HUES64 (cell line): ENCODE results near the gene GALP.
A peak's percentile ranks its signal among the peaks of the same experiment; 100 is the strongest.

ENCODE experiments used
- H3K27ac ChIP-seq: 2 replicates; pipeline ENCODE4 v1.7.0; 2013; ENCODE audit warnings: low read depth, low read length, inconsistent platforms
- H3K27me3 ChIP-seq: 2 replicates; pipeline ENCODE4 v1.6.1; 2013; ENCODE audit warnings: mild to moderate bottlenecking, low read length; ENCODE audit not compliant: insufficient read depth
- H3K36me3 ChIP-seq: 2 replicates; pipeline ENCODE4 v1.6.1; 2013; ENCODE audit warnings: mild to moderate bottlenecking, low read length; ENCODE audit not compliant: insufficient read depth
- H3K4me1 ChIP-seq: 2 replicates; pipeline ENCODE4 v1.6.1; 2013; ENCODE audit warnings: mild to moderate bottlenecking, low read length, moderate library complexity; ENCODE audit not compliant: insufficient read depth
- H3K4me3 ChIP-seq: 2 replicates; pipeline ENCODE4 v1.5.1; 2013; ENCODE audit warnings: mild to moderate bottlenecking, low read length, moderate library complexity
- H3K9ac ChIP-seq: 2 replicates; pipeline ENCODE4 v1.6.1; 2013; ENCODE audit warnings: mild to moderate bottlenecking, low read depth, low read length
- H3K9me3 ChIP-seq: 2 replicates; pipeline ENCODE4 v1.6.1; 2013; ENCODE audit warnings: low read depth, low read length; ENCODE audit not compliant: insufficient read depth
- WGBS: fragments of 150-250, 120-280 bp; methylation state at CpG from one replicate; pipeline ENCODE4 v1.1.7; 2013; ENCODE audit warnings: missing lambda C conversion rate; 5-methylcytosine and 5-hydroxymethylcytosine counted together

The GALP gene

GRCh38 chr19:56139847-56140582 is 35.8 kb upstream of the GALP start:
- H3K36me3 ChIP-seq, result no peaks in the 10 kb centered on the region
- no peaks in the 10 kb centered on the region for H3K9me3 ChIP-seq
- peak overlapping the region; percentile 59 for H3K4me3 ChIP-seq
- 50% methylated on average over 22 of the region's 22 CpGs for WGBS
- H3K27ac ChIP-seq, result peak overlapping the region; percentile 61; the same call in 1 of the 2 replicates
- H3K27me3 ChIP-seq, result no peaks in the 10 kb centered on the region
- H3K9ac ChIP-seq, result peak overlapping the region; percentile 32
- H3K4me1 ChIP-seq, result peaks cover 9% of the 10 kb centered on the region

GRCh38 chr19:56140583-56141416 is 35.0 kb upstream of the GALP start, which contains the start of gene ZNF444:
TSS of gene ZNF444 (plus strand) at chr19:56141287. CDS start at chr19:56146912, 5,625 bp downstream.
- H3K27me3 ChIP-seq, result no peaks in the 10 kb centered on the region
- peak within 1 kb of the TSS; percentile 46 for H3K9ac ChIP-seq
- H3K27ac ChIP-seq, result peak within 1 kb of the TSS; percentile 73
- H3K4me1 ChIP-seq, result peaks cover 9% of the 10 kb centered on the region
- no peaks in the 10 kb centered on the region for H3K9me3 ChIP-seq
- WGBS, result under 1% methylated on average over 56 of the region's 56 CpGs
- peak within 1 kb of the TSS; percentile 59 for H3K4me3 ChIP-seq
- H3K36me3 ChIP-seq, result no peaks in the 10 kb centered on the region

- peak overlapping the region; percentile 59 for H3K4me3 ChIP-seq
- no peaks in the 10 kb centered on the region for H3K27me3 ChIP-seq
- H3K4me1 ChIP-seq, result peaks cover 3% of the 10 kb centered on the region; the same call in 1 of the 2 replicates
- H3K27ac ChIP-seq, result peak overlapping the region; percentile 17; the same call in 1 of the 2 replicates
- H3K9me3 ChIP-seq, result no peaks in the 10 kb centered on the region
- no peaks in the 10 kb centered on the region; the same call in 1 of the 2 replicates for H3K36me3 ChIP-seq
- peak overlapping the region; percentile 46 for H3K9ac ChIP-seq
- WGBS, result 9% methylated on average over 18 of the region's 26 CpGs
These were observed 34.3 kb upstream of the GALP start for GRCh38 chr19:56141417-56141993.

- Histone ChIP-seq H3K36me3 (peaks cover 3% of the 10 kb centered on the region), H3K9ac (peak overlapping the region; percentile 46), H3K27me3 (no peaks in the 10 kb centered on the region), H3K27ac (peak overlapping the region; percentile 17; the same call in 1 of the 2 replicates), H3K4me1 (peaks cover 3% of the 10 kb centered on the region; the same call in 1 of the 2 replicates), H3K9me3 (no peaks in the 10 kb centered on the region), H3K4me3 (peak overlapping the region; percentile 59)
- 84% methylated on average over 17 of the region's 17 CpGs for WGBS
These were observed 33.6 kb upstream of the GALP start for GRCh38 chr19:56142087-56142787.

- no peaks in the 10 kb centered on the region for H3K27me3 ChIP-seq
- 93% methylated on average over 4 of the region's 4 CpGs for WGBS
- H3K4me1 ChIP-seq, result peaks cover 3% of the 10 kb centered on the region; the same call in 1 of the 2 replicates
- no peak overlapping the region for H3K9ac ChIP-seq
- no peak overlapping the region for H3K27ac ChIP-seq
- H3K4me3 ChIP-seq, result no peak overlapping the region
- peaks cover 11% of the 10 kb centered on the region for H3K36me3 ChIP-seq
- H3K9me3 ChIP-seq, result no peaks in the 10 kb centered on the region
These were observed 32.8 kb upstream of the GALP start for GRCh38 chr19:56142897-56143434.

GRCh38 chr19:56144376-56144775 is 31.4 kb upstream of the GALP start:
- H3K4me1 ChIP-seq, result peaks cover 3% of the 10 kb centered on the region; the same call in 1 of the 2 replicates
- H3K36me3 ChIP-seq, result peaks cover 19% of the 10 kb centered on the region
- H3K4me3 ChIP-seq, result no peak overlapping the region
- no peaks in the 10 kb centered on the region for H3K27me3 ChIP-seq
- H3K27ac ChIP-seq, result no peak overlapping the region
- no peaks in the 10 kb centered on the region for H3K9me3 ChIP-seq
- WGBS, result 91% methylated on average over 6 of the region's 6 CpGs
- H3K9ac ChIP-seq, result no peak overlapping the region; the same call in 1 of the 2 replicates

GRCh38 chr19:56144831-56145230 is 31.0 kb upstream of the GALP start:
- Histone ChIP-seq H3K27ac (no peak overlapping the region), H3K27me3 (no peaks in the 10 kb centered on the region), H3K9me3 (no peaks in the 10 kb centered on the region), H3K9ac (no peak overlapping the region), H3K36me3 (peaks cover 20% of the 10 kb centered on the region), H3K4me3 (no peak overlapping the region), H3K4me1 (peaks cover 3% of the 10 kb centered on the region; the same call in 1 of the 2 replicates)
- 96% methylated on average over 12 of the region's 12 CpGs for WGBS

- H3K27me3 ChIP-seq, result no peaks in the 10 kb centered on the region
- H3K9me3 ChIP-seq, result no peaks in the 10 kb centered on the region
- peaks cover 26% of the 10 kb centered on the region for H3K36me3 ChIP-seq
- no peak overlapping the region for H3K27ac ChIP-seq
- no peak overlapping the region for H3K9ac ChIP-seq
- H3K4me1 ChIP-seq, result 0 out of 2 replicates have a peak, but pooled peaks cover 3% of the 10 kb centered on the region
- WGBS, result 97% methylated on average over 10 of the region's 10 CpGs
- H3K4me3 ChIP-seq, result no peak overlapping the region
These were observed 30.1 kb upstream of the GALP start for GRCh38 chr19:56145698-56146097.

- no peak overlapping the region for H3K4me3 ChIP-seq
- H3K9me3 ChIP-seq, result no peaks in the 10 kb centered on the region
- peaks cover 26% of the 10 kb centered on the region for H3K36me3 ChIP-seq
- no peak overlapping the region for H3K9ac ChIP-seq
- WGBS, result 96% methylated on average over 31 of the region's 31 CpGs
- 0 out of 2 replicates have a peak, but pooled peaks cover 2% of the 10 kb centered on the region for H3K4me1 ChIP-seq
- no peaks in the 10 kb centered on the region for H3K27me3 ChIP-seq
- no peak overlapping the region for H3K27ac ChIP-seq
These were observed 28.9 kb upstream of the GALP start for GRCh38 chr19:56146904-56147303.

GRCh38 chr19:56147307-56147706 is 28.5 kb upstream of the GALP start:
- Histone ChIP-seq H3K27ac (no peak overlapping the region), H3K27me3 (no peaks in the 10 kb centered on the region), H3K9ac (no peak overlapping the region), H3K9me3 (no peaks in the 10 kb centered on the region), H3K4me3 (no peak overlapping the region), H3K4me1 (peaks cover 1% of the 10 kb centered on the region; the same call in 1 of the 2 replicates), H3K36me3 (peaks cover 26% of the 10 kb centered on the region)
- WGBS, result 97% methylated on average over 22 of the region's 22 CpGs
